HepG2 (cell line): ENCODE results near the gene ARHGAP4. TPM values are rescaled to one million over a fixed set of nuclear protein-coding genes. Genes with fewer than 3 reads are reported as not detected.

Experiments
- ATM ChIP-seq: fragments of 450-650 bp; IDR thresholded peaks from 2 replicates; pipeline ENCODE4 v1.7.1; 2017; ENCODE audit warnings: mild to moderate bottlenecking, borderline replicate concordance
- CBX5 ChIP-seq: sonication (generic); formaldehyde crosslinking; IDR thresholded peaks from 2 replicates; pipeline ENCODE4 v1.4.0; 2020; ENCODE audit warnings: missing genetic modification reagents, borderline replicate concordance
- FOSL1 ChIP-seq: sonication (generic); formaldehyde crosslinking; IDR thresholded peaks from 2 replicates; pipeline ENCODE4 v1.9.0; 2021; ENCODE audit warnings: missing genetic modification reagents, borderline replicate concordance
- FOXA1 ChIP-seq, 2 experiments: fragments of 450-650 bp in 1 of 2; sonication (generic) in 1 of 2; formaldehyde crosslinking in 1 of 2; IDR thresholded peaks; 2 replicates each; pipeline versions ENCODE4 v1.4.0 to v1.6.1; 2016 to 2020; ENCODE audit warnings: missing genetic modification reagents in 1 of 2
- FOXJ3 ChIP-seq: sonication (generic); formaldehyde crosslinking; IDR thresholded peaks from 2 replicates; pipeline ENCODE4 v1.4.0; 2020; ENCODE audit warnings: missing genetic modification reagents, mild to moderate bottlenecking, borderline replicate concordance
- FOXK2 ChIP-seq: fragments of 450-650 bp; IDR thresholded peaks from 2 replicates; pipeline ENCODE4 v1.6.1; 2016
- HCFC1 ChIP-seq: fragments of 150-350 bp; IDR thresholded peaks from 2 replicates; pipeline ENCODE4 v1.6.1; 2014; ENCODE audit warnings: low read depth, low read length
- KAT2B ChIP-seq: fragments of 150-350 bp; IDR thresholded peaks from 2 replicates; pipeline ENCODE4 v1.6.1; 2014; ENCODE audit warnings: low read depth, low read length, borderline replicate concordance
- MXI1 ChIP-seq: IDR thresholded peaks from 3 replicates; pipeline ENCODE4 v1.6.1; 2012; ENCODE audit warnings: low read depth, low read length, inconsistent platforms, borderline replicate concordance
- PTBP1 ChIP-seq: fragments of 200-400 bp; formaldehyde crosslinking; IDR thresholded peaks from 2 replicates; pipeline ENCODE4 v1.6.1; 2018; ENCODE audit warnings: low read length, low read depth; ENCODE audit not compliant: poor library complexity, severe bottlenecking
- SNRNP70 ChIP-seq: fragments of 200-400 bp; formaldehyde crosslinking; IDR thresholded peaks from 2 replicates; pipeline ENCODE4 v1.6.1; 2017; ENCODE audit warnings: mild to moderate bottlenecking, low read depth, low read length, moderate library complexity
- TAF1 ChIP-seq: sonication (generic); formaldehyde crosslinking; IDR thresholded peaks from 2 replicates; pipeline ENCODE4 v1.4.0; 2020; ENCODE audit warnings: missing genetic modification reagents
- U2AF1 ChIP-seq: fragments of 200-400 bp; formaldehyde crosslinking; optimal IDR thresholded peaks from 2 replicates; pipeline ENCODE3; 2017; ENCODE audit warnings: mild to moderate bottlenecking, low read depth, low read length
- XBP1 ChIP-seq: sonication (generic); formaldehyde crosslinking; IDR thresholded peaks from 2 replicates; pipeline ENCODE4 v1.5.0; 2020; ENCODE audit warnings: missing genetic modification reagents
- ZNF33A ChIP-seq: sonication (generic); formaldehyde crosslinking; IDR thresholded peaks from 2 replicates; pipeline ENCODE4 v1.5.1; 2020; ENCODE audit warnings: missing genetic modification reagents, mild to moderate bottlenecking, moderate library complexity, borderline replicate concordance
- ZNF570 ChIP-seq: sonication (generic); formaldehyde crosslinking; IDR thresholded peaks from 2 replicates; pipeline ENCODE4 v1.4.0; 2020; ENCODE audit warnings: mild to moderate bottlenecking, missing genetic modification reagents, borderline replicate concordance
- ZNF660 ChIP-seq: sonication (generic); formaldehyde crosslinking; IDR thresholded peaks from 2 replicates; pipeline ENCODE4 v1.5.1; 2020; ENCODE audit warnings: mild to moderate bottlenecking, low read depth, missing genetic modification reagents, borderline replicate concordance
- ZNF678 ChIP-seq: sonication (generic); formaldehyde crosslinking; IDR thresholded peaks from 2 replicates; pipeline ENCODE4 v1.4.0; 2020; ENCODE audit warnings: mild to moderate bottlenecking, missing genetic modification reagents
- polyA plus RNA-seq, 8 experiments: library from polyadenylated mRNA; depleted of rRNA in 3 of 8; stranded (reverse) in 7 of 8; unstranded in 1 of 8; fragments of >200 nt; fragmentation: Illumina TruSeq in 4 of 8; extraction: Trizol in 4 of 8; gene quantifications; 2 replicates each; pipeline versions ENCODE4 v1.2.1 to v1.2.3, GENCODE V29; 2011 to 2016; ENCODE audit warnings: low read depth in 4 of 8, missing spikeins in 1 of 8, mixed read lengths in 1 of 8; ENCODE audit not compliant: insufficient read depth in 1 of 8
- total RNA-seq, 5 experiments: library from RNA; depleted of rRNA; stranded (reverse); fragments of >200 nt; fragmentation: Illumina TruSeq; extraction: Trizol; gene quantifications; 2 replicates each; pipeline ENCODE4 v1.2.3, GENCODE V29; 2016; ENCODE audit warnings: low read depth in 1 of 5
- TF ChIP-seq, protein P1 (sequence below): sonication (generic); formaldehyde crosslinking; IDR thresholded peaks from 2 replicates; pipeline ENCODE4 v1.4.0; 2020; ENCODE audit warnings: missing genetic modification reagents
- TF ChIP-seq, protein P2 (sequence below): sonication (generic); formaldehyde crosslinking; IDR thresholded peaks from 2 replicates; pipeline ENCODE4 v1.4.0; 2020; ENCODE audit warnings: mild to moderate bottlenecking, low read depth, missing genetic modification reagents
- TF ChIP-seq, protein P3 (sequence below): sonication (generic); formaldehyde crosslinking; IDR thresholded peaks from 2 replicates; pipeline ENCODE4 v1.8.1; 2023; ENCODE audit warnings: mild to moderate bottlenecking, moderate library complexity, missing genetic modification reagents
- TF ChIP-seq, protein P4 (sequence below): IDR thresholded peaks from 2 replicates; pipeline ENCODE4 v1.6.1; 2012; ENCODE audit warnings: low read depth, low read length, improper control_type of control experiment
- TF ChIP-seq, protein P5 (sequence below): IDR thresholded peaks from 2 replicates; pipeline ENCODE4 v1.6.1; 2016; ENCODE audit warnings: low read depth, borderline replicate concordance

The ARHGAP4 gene
- total and polyA plus RNA-seq, 2 of the 13 experiments (the other 11 are each of a cell fraction or from before 2014, with no cell fraction given) = 0.57 to 0.64 TPM

DNA sequence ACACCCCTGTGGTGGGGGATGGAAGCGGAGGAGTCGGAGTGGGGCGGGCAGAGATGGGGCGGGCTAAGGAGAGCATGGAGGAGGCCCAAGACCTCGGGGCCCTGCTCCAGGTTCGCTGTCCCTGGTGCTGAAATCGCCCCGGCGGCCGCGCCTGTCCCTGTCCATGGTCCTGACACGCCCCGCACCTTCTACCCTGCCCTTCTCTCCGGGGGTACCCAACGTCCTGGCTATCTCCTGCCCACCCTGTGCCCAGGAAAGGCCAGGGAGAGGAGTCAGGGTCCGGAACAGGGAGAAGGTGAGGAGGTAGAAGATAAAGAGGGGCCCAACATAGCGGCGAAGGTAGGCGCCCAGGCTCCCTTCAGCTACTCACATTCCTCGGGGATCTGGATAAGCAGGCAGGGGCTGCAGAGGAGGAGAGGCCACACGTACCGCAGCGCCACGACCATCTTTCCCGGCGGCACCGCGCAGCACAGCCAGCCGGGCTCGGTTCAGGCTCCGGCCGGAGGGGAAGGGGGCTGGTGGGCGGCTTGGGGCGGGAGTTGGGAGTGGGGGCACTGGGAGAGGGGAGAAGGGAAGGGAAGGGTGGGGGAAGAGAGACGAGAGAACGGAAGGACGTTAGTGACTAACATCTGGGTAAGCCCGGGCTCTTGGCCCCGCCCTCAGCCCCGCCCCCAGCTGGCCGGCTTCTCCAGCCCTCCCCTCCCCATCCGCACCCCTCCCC is 50.5 kb downstream of the ARHGAP4 start (continued):
- TF ChIP-seq PTBP1 (no peak), HCFC1 (no peak), ZNF660 (CRISPR knock-in tag) (peak; percentile 98), KAT2B (no peak), CBX5 (CRISPR knock-in tag) (peak; percentile 98), XBP1 (peak; percentile 99), FOXJ3 (peak; percentile 75), ZNF33A (peak; percentile 98), FOSL1 (CRISPR knock-in tag) (peak; percentile 90), ZNF570 (CRISPR knock-in tag) (peak; percentile 99), FOXK2 (no peak), SNRNP70 (no peak), U2AF1 (no peak), ATM (no peak), ZNF678 (peak; percentile 100), FOXA1 (IDR thresholded peaks at IDR 0.05) (no peak), FOXA1 (CRISPR knock-in tag; IDR thresholded peaks at IDR 0.05) (peak; percentile 61; the same call in 1 of the 2 replicates), MXI1 (peak; percentile 91; the same call in 2 of the 3 replicates), TAF1 (CRISPR knock-in tag) (peak; percentile 85)
- TF ChIP-seq, protein P1, sequence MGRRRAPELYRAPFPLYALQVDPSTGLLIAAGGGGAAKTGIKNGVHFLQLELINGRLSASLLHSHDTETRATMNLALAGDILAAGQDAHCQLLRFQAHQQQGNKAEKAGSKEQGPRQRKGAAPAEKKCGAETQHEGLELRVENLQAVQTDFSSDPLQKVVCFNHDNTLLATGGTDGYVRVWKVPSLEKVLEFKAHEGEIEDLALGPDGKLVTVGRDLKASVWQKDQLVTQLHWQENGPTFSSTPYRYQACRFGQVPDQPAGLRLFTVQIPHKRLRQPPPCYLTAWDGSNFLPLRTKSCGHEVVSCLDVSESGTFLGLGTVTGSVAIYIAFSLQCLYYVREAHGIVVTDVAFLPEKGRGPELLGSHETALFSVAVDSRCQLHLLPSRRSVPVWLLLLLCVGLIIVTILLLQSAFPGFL (CRISPR knock-in tag) = peak; percentile 99
- TF ChIP-seq, protein P2, sequence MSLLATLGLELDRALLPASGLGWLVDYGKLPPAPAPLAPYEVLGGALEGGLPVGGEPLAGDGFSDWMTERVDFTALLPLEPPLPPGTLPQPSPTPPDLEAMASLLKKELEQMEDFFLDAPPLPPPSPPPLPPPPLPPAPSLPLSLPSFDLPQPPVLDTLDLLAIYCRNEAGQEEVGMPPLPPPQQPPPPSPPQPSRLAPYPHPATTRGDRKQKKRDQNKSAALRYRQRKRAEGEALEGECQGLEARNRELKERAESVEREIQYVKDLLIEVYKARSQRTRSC (CRISPR knock-in tag) = peak; percentile 99
- TF ChIP-seq, protein P3, sequence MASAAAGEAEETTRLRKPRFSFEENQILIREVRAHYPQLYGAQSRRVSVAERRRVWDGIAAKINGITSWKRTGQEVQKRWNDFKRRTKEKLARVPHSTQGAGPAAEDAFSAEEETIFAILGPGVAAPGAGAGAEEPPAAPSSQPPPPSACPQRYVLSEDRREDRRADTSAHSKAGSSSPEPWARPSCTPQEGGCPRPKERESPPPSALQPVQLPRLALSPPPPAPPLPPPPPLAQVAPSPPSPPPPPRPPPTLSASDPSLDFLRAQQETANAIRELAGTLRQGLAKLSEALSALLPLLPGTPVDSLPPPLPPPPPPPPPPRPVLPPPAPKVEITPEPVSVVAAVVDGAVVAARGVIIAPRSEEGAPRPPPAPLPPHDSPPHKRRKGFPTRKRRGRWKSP = peak; percentile 97
- TF ChIP-seq, protein P4, sequence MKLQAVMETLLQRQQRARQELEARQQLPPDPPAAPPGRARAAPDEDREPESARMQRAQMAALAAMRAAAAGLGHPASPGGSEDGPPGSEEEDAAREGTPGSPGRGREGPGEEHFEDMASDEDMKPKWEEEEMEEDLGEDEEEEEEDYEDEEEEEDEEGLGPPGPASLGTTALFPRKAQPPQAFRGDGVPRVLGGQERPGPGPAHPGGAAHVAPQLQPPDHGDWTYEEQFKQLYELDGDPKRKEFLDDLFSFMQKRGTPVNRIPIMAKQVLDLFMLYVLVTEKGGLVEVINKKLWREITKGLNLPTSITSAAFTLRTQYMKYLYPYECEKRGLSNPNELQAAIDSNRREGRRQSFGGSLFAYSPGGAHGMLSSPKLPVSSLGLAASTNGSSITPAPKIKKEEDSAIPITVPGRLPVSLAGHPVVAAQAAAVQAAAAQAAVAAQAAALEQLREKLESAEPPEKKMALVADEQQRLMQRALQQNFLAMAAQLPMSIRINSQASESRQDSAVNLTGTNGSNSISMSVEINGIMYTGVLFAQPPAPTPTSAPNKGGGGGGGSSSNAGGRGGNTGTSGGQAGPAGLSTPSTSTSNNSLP = no peak
- TF ChIP-seq, protein P5, sequence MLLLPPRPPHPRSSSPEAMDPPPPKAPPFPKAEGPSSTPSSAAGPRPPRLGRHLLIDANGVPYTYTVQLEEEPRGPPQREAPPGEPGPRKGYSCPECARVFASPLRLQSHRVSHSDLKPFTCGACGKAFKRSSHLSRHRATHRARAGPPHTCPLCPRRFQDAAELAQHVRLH (CRISPR knock-in tag) = peak; percentile 100
